ENCODE measurements around the gene UNC5A. TPM values are rescaled to one million over a fixed set of nuclear protein-coding genes. Genes with fewer than 3 reads are reported as not detected.

The UNC5A gene
- total RNA-seq, 2 donors from 2014 or later, result 0.23 TPM; not detected in 1

GRCh38 chr5:176883700-176884570 is 73.6 kb downstream of the UNC5A start:
- DNase-seq (no peak), ATAC-seq (replicated peaks in 1 of 2) (no peak)
- H3K4me3 Mint-ChIP-seq, result no peak overlapping the region

GRCh38 chr5:176884571-176884890 is 74.2 kb downstream of the UNC5A start:
- no peak overlapping the region for H3K4me3 Mint-ChIP-seq
- H3K9me3 Mint-ChIP-seq, result no peaks in the 10 kb centered on the region
- no peak overlapping the region for H3K27ac Mint-ChIP-seq
- DNase-seq (no peak), ATAC-seq (replicated peaks in 1 of 2) (no peak)
- no peaks in the 10 kb centered on the region for H3K36me3 Mint-ChIP-seq (ENCODE audit: insufficient read depth in 2 of 2)
- no peaks in the 10 kb centered on the region for H3K27me3 Mint-ChIP-seq (ENCODE audit: low read depth)
- peaks cover 7% of the 10 kb centered on the region for H3K4me1 Mint-ChIP-seq (ENCODE audit: low read depth)

More at GRCh38 chr5:176883700-176884570, 73.6 kb downstream of the UNC5A start:
- H3K4me1 Mint-ChIP-seq (ENCODE audit: low read depth), result peaks cover 7% of the 10 kb centered on the region
- H3K27ac Mint-ChIP-seq, result no peak overlapping the region
- H3K27me3 Mint-ChIP-seq (ENCODE audit: low read depth), result no peaks in the 10 kb centered on the region
- no peaks in the 10 kb centered on the region for H3K36me3 Mint-ChIP-seq (ENCODE audit: insufficient read depth in 2 of 2)
- no peaks in the 10 kb centered on the region for H3K9me3 Mint-ChIP-seq

GRCh38 chr5:176886336-176887251 is 76.2 kb downstream of the UNC5A start:
- peaks cover 3% of the 10 kb centered on the region for H3K27me3 Mint-ChIP-seq (ENCODE audit: low read depth)
- ATAC-seq (replicated peaks in 1 of 2), result no peak

GRCh38 chr5:176887252-176887849 is 77.0 kb downstream of the UNC5A start:
- no peaks in the 10 kb centered on the region for H3K9me3 Mint-ChIP-seq
- H3K36me3 Mint-ChIP-seq (ENCODE audit: insufficient read depth in 2 of 2), result no peaks in the 10 kb centered on the region
- DNase-seq (no peak), ATAC-seq (replicated peaks in 1 of 2) (no peak)
- peaks cover 7% of the 10 kb centered on the region for H3K4me1 Mint-ChIP-seq (ENCODE audit: low read depth)
- no peak overlapping the region for H3K4me3 Mint-ChIP-seq
- no peak overlapping the region for H3K27ac Mint-ChIP-seq
- H3K27me3 Mint-ChIP-seq (ENCODE audit: low read depth), result peaks cover 9% of the 10 kb centered on the region

More at GRCh38 chr5:176886336-176887251, 76.2 kb downstream of the UNC5A start:
- Mint-ChIP-seq H3K9me3 (no peaks in the 10 kb centered on the region), H3K36me3 (ENCODE audit: insufficient read depth in 2 of 2) (no peaks in the 10 kb centered on the region), H3K4me3 (no peak overlapping the region), H3K27ac (no peak overlapping the region), H3K4me1 (ENCODE audit: low read depth) (peaks cover 7% of the 10 kb centered on the region)
- no peak for DNase-seq

- H3K27ac Mint-ChIP-seq, result no peak overlapping the region
- H3K4me1 Mint-ChIP-seq (ENCODE audit: low read depth), result peaks cover 7% of the 10 kb centered on the region
- H3K27me3 Mint-ChIP-seq (ENCODE audit: low read depth), result peaks cover 9% of the 10 kb centered on the region
- H3K9me3 Mint-ChIP-seq, result no peaks in the 10 kb centered on the region
- ATAC-seq (replicated peaks in 1 of 2) (no peak), DNase-seq (no peak)
- no peaks in the 10 kb centered on the region for H3K36me3 Mint-ChIP-seq (ENCODE audit: insufficient read depth in 2 of 2)
- H3K4me3 Mint-ChIP-seq, result no peak overlapping the region
These were observed 77.9 kb downstream of the UNC5A start for GRCh38 chr5:176888016-176888864.

GRCh38 chr5:176888865-176889165 is 78.5 kb downstream of the UNC5A start:
- H3K27ac Mint-ChIP-seq, result no peak overlapping the region
- H3K4me3 Mint-ChIP-seq, result no peak overlapping the region
- peaks cover 9% of the 10 kb centered on the region for H3K27me3 Mint-ChIP-seq (ENCODE audit: low read depth)
- ATAC-seq (replicated peaks in 1 of 2) (no peak), DNase-seq (no peak)
- H3K36me3 Mint-ChIP-seq (ENCODE audit: insufficient read depth in 2 of 2), result no peaks in the 10 kb centered on the region
- peaks cover 7% of the 10 kb centered on the region for H3K4me1 Mint-ChIP-seq (ENCODE audit: low read depth)
- no peaks in the 10 kb centered on the region for H3K9me3 Mint-ChIP-seq

GRCh38 chr5:176889321-176890280 is 79.2 kb downstream of the UNC5A start:
- Mint-ChIP-seq H3K9me3 (no peaks in the 10 kb centered on the region), H3K36me3 (ENCODE audit: insufficient read depth in 2 of 2) (no peaks in the 10 kb centered on the region), H3K4me1 (ENCODE audit: low read depth) (peaks cover 5% of the 10 kb centered on the region), H3K4me3 (no peak overlapping the region), H3K27ac (peak overlapping the region; percentile 14), H3K27me3 (ENCODE audit: low read depth) (peaks cover 9% of the 10 kb centered on the region)
- DNase-seq (no peak), ATAC-seq (replicated peaks in 1 of 2) (no peak)

- DNase-seq, result no peak
- Mint-ChIP-seq H3K4me3 (no peak overlapping the region), H3K4me1 (ENCODE audit: low read depth) (no peaks in the 10 kb centered on the region), H3K27me3 (ENCODE audit: low read depth) (peaks cover 11% of the 10 kb centered on the region), H3K27ac (no peak overlapping the region), H3K9me3 (no peaks in the 10 kb centered on the region), H3K36me3 (ENCODE audit: insufficient read depth in 2 of 2) (no peaks in the 10 kb centered on the region)
- ATAC-seq (replicated peaks in 1 of 2), result no peak
These were observed 80.3 kb downstream of the UNC5A start for GRCh38 chr5:176890455-176891330.

- Mint-ChIP-seq H3K27ac (no peak overlapping the region), H3K27me3 (ENCODE audit: low read depth) (peaks cover 18% of the 10 kb centered on the region), H3K36me3 (ENCODE audit: insufficient read depth in 2 of 2) (no peaks in the 10 kb centered on the region), H3K9me3 (no peaks in the 10 kb centered on the region), H3K4me3 (no peak overlapping the region), H3K4me1 (ENCODE audit: low read depth) (no peaks in the 10 kb centered on the region)
- ATAC-seq (replicated peaks in 1 of 2) (no peak), DNase-seq (no peak)
These were observed 81.1 kb downstream of the UNC5A start for GRCh38 chr5:176891331-176891958.

GRCh38 chr5:176892663-176893062 is 82.3 kb downstream of the UNC5A start:
- ATAC-seq (replicated peaks in 1 of 2) (no peak), DNase-seq (no peak)
- Mint-ChIP-seq H3K36me3 (ENCODE audit: insufficient read depth in 2 of 2) (no peaks in the 10 kb centered on the region), H3K4me1 (ENCODE audit: low read depth) (peaks cover 10% of the 10 kb centered on the region), H3K27ac (no peak overlapping the region), H3K27me3 (ENCODE audit: low read depth) (peaks cover 20% of the 10 kb centered on the region), H3K9me3 (no peaks in the 10 kb centered on the region), H3K4me3 (no peak overlapping the region)

GRCh38 chr5:176894298-176894697 is 83.9 kb downstream of the UNC5A start:
- no peaks in the 10 kb centered on the region for H3K9me3 Mint-ChIP-seq
- no peak for DNase-seq
- ATAC-seq (replicated peaks in 1 of 2), result no peak
- no peak overlapping the region for H3K27ac Mint-ChIP-seq
- H3K4me3 Mint-ChIP-seq, result no peak overlapping the region
- H3K27me3 Mint-ChIP-seq (ENCODE audit: low read depth), result peaks cover 20% of the 10 kb centered on the region
- no peaks in the 10 kb centered on the region for H3K36me3 Mint-ChIP-seq (ENCODE audit: insufficient read depth in 2 of 2)
- peaks cover 13% of the 10 kb centered on the region for H3K4me1 Mint-ChIP-seq (ENCODE audit: low read depth)
